Activated CD4-positive, alpha-beta T cell treated with anti-CD3 and anti-CD28 coated beads, Interleukin-2, amount 50 U/mL, for 24 hours (primary cell): Measurements from ENCODE around the gene MAP1LC3B.

Experiments used
- DNase-seq, 2 donors: peaks; one replicate each; pipeline ENCODE4 v3.0.0-alpha.2; 2020; ENCODE audit warnings: low read depth in 1 of 2, low spot score in 1 of 2

The MAP1LC3B gene

DNA sequence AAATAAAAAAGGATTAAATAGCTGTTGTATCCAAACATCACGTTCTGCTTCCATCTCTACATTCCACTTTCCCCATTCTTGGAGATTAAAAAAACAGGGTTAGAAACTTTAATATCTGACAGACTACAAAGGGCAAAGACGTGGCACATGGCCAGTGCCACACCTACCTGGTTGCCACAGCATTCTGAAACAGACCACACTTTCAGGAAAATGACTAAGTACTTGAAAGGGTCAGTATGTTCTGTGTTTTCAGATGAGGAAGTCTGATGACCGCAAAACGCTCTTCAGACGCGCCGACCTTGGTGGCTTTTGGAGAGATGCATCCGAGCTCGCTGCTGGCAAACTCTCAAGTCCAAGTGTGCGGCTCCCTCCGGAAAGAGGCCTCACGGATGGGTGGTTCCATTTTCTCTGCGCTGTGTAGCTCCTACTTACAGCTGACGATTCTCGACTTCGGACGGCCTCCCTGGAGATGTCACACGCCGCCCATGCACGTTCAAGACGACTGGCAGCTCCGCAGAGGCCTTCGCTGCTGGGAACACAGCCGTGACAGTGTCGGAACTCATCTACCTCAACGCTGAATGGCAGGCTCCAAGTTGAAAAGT, 15.5 kb downstream of the MAP1LC3B start:
- DNase-seq = no peak

DNA sequence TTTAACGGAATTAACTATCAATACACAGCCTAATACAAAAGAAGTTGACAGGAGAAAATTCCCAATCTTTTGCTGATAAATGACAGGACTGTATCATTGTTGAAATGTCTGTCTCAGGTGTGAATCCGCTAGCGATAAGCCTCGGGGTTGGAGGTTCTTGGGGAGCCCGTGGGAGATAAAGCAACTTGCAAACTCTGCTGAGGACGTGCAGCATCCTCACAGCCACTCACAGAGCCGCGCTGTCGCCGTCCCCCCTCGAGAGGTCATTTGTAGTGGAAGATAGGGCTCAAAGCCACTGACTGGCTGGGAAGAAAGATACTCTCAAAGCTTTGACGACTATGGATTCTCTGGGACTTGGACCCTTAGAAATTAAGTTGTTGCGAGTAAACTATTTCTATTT, 17.0 kb downstream of the MAP1LC3B start:
- no peak for DNase-seq

DNA sequence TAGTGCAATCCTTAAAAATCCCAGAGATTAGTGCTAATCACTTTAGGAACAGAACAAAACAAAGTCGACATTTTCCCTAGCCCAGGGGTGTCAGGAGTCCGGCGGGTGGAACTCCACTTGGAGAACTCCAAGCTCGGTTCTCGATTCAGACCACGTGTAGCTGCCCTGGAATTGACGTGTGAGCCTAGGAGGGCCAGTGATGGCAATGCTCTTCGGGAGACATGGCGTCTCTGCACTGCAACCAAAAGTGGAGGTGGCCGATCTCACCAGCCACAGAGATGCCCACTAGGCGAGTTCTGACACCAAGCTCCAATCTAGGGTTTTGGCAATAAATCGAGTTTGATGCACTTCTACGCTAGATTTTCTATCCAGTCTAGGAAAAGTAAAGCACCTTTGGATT, 17.6 kb downstream of the MAP1LC3B start:
- no peak for DNase-seq

DNA sequence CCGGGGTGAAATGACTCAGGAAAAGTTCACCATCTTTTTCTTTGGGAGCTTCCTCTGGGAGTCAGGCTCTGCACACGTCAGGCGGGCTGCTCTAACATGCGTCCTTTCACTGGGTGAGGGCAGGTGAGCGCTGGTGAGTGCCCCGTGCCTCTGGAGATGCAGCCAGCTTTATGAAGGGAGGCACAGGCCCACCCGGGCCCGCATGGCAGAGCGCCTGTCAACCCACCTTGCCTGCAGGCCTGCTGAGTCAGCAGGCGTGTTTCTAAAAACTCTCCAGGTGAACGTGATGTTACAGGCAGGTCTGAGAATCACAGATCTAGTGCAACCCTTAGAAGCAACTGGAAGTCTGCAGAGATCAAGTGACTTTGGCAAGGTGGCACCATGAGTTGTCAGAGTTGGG, 18.4 kb downstream of the MAP1LC3B start:
- no peak for DNase-seq

DNA sequence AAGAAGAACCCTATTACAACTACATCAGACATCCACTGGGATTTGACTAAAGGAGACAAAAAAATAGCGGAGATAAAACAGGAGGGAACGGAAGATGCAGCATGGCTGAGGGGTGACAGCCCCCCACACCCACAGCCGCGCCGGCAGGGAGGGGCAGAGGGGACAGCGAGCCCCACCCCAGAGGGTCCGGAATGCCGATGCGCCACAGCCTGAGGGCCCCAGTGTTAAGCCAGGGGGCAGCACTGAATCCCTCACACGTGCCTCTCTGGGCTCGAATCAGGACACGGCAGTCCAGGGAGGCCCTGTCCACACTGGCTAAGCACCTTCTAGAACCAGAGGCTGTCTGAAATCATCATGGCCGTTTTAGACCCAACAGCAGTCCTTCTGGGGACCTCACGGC, 18.8 kb downstream of the MAP1LC3B start:
- DNase-seq = no peak

DNA sequence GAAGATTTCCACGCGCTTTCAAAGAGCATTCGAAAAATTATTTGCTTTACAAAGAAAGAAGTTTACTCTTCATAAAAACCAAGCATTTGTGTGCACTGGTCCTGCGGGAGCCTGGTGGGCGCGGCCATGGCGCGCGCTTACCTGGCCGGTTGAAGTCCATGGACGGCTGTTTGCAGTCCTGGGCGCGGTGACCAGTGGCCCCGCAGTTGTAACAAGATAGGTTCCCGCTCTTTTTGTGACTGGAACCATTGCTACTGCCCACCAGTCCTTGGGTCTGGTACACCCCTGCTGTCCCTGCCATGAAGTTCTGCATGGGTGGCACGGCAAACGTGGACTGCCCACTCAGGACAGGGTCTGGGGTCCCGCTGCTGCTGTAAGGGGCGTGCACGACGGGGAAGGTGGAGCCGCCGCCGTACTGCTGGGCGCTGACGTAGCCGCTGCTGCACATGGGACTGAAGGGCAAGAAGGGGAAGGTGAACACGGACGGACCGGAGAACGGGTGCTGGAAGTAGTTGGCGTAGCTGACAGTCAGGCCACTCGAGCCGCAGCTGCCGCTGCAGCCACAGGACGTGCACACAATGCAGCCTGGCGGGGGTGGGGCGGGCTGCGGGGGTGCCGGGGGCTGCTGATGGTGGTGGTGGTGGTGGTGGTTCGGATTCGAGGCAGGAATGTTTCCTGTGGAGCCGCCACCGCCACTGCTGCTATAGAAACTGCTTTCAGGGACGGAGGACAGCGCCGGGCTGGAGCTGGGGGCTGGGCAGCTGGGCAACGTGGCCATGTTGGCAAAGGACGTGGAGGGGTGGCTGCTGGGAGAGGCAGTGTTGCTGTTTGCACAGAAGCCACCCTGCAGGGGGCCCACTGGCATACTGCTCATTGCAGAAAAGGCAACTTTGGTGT, 19.5 kb downstream of the MAP1LC3B start:
- no peak for DNase-seq

DNA sequence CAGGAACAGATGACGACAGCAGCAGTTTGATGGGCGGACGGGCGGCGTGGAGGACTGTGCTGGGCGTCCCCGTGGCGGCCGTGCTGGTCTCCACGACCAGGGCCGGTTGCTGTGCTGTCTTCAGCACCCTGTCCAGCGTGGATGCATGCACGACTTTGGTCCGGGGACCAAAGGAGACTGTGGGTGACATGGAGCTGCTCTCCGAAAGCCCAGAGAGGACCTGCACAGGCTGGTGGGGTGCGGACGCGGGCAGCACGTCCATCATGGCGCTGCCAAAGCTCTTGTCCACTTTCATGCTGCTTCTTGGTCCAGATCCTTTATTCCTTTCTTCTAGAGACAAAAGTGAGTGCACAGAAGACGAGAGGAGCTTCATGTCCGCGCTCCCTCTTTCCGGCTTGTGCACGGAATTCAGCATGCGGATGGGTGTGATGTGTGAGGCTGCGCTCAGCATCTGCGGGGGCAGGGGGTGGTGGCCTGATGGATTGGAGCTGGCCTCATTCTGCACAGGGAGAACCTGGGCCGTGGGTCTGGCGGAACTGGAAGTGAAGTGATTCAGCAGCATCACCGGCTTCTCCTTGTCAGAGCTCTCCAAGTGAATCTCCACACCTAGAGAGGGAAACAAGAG, 20.3 kb downstream of the MAP1LC3B start:
- no peak for DNase-seq

DNA sequence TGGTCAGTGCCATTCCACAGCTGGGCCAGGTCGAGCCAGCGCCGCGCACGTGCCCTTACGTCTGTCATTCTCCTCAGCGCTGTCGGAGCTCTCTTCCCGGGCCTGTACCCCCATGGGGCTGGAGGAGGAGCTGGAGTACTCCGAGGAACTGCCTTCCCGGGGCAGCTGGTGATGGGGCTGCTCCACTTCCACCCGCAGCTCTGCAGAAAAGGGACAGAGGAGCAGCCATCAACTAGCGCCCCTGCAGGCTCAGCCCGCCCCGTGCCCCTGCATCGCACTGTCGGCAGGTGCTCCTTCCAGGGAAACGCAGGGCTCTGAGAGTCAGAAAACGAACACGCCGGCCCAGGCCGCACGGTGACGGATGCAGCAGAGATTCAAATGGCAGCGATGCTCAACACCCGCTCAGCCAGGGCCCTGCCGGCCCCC, 20.9 kb downstream of the MAP1LC3B start:
- no peak for DNase-seq

DNA sequence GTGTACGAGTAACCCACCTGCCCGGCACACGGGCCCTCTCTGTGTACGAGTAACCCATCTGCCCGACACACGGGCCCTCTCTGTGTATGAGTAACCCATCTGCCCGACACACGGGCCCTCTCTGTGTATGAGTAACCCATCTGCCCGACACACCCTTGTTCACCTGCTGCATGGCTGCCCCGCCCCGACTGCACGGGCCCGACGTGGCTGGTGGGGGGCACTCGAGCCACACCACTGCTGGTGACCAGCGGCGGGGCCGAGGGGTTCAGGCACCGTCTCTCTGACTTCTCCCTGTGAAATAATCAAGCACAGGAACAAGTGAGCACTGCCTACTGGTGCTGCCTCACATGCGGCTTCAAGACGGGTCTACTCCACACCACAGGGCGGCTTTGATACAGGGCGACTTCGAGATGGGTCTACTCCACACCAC, 22.1 kb downstream of the MAP1LC3B start:
- DNase-seq = no peak

DNA sequence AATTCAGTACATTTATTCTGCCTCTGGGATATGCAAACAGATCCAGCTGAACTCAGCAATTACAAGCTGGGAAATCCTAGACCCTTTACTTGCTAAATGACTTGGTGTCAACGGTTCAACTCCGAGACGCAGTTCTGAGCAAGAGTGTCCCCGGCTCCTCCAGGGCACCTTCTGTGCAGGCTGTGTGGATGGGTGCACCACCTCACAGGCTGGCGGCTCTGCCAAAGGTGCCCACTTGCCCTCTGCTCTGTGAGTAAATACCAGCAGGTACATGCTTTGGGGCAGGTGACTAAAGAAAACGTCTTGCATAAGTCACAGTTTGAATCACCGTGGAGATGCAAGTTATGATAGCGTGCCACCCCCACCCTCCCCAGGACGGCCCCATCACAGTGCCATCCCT, 23.3 kb downstream of the MAP1LC3B start:
- DNase-seq = no peak

DNA sequence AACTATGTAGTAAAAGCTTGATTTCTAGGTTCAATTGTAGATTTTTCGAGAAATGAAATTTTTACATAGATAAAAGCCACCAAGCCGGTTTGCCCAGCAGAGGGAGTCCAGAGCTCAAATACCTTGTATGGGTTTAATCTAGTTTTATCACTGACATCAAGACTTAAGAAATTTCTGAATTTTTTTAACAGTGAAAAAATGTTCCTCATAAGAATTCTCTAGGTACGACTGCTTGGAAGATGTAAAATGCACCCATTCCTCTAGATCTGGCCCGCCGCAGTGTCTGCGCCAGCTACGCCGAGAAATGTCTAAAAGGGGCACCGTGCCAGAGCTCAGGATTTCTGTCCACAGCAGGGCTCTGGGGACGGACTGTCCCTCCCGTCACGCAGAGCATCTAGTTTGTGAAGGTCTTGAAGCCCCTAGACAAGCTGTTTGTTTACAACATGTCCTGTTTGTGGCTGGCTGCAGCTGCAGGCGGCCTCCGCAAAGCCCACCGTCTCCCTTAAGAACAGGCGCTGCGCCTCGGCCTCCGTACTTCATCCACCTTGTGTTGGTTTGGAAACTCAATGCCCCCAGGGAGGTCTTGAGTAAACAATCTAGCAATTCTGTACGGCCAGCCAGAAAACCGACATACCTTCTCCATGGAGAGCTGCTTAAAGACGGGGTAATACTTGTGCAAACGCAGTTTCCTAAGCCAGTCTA, 24.8 kb downstream of the MAP1LC3B start:
- no peak for DNase-seq

DNA sequence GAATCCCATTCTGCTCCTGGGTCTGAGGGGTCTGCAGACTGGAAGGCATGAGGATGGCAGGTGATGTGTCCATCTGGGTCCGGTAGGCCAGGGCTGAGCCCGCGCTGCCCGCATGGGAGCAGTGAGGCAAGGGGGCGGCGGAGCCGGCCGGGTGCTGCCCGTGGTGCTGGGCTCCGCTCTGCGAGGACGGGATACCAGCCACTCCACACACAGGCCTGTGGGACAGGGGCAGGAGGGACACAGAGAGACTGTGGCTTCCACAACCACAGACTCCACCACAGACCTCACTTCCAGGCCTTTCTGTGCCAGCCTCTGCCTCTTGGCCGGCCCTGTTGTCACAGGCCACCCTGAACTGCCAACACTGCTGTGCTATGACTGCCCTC, 25.4 kb downstream of the MAP1LC3B start:
- no peak for DNase-seq

DNA sequence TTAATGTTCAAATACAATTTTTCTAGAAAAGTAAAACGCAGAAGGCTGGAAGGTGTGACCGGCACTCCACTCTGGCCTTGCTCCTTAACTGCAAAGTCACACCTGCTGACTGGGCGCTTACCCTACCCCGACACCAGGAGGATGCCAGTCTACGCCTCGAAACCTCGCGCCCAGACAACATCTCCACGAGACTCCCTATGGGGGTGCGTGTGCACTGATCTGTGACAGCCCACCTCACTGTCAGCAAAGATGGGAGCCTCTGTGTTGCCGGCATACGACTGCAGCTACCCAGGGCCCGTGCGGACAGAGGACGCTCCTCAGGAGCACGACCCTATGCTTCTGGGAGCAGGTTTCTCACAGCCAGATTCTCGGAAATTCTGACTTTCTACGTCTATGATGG, 26.1 kb downstream of the MAP1LC3B start:
- no peak for DNase-seq

DNA sequence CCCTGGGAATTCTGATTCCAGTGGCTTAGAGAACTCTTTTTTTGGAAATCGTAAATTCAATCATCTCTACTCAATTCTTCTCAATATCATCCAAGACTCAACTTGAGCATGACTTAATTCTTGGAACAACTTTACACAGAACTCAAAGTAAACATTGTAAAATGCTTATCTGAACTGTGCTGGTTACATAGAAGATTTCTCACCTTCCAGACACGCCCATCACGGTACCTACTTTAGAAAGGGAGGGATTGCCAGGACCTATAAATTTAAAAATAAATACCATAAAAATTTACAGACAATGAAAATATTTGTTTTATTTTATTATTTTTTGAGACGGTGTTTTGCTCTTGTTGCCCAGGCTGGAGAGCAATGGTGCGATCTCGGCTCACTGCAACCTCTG, 26.5 kb downstream of the MAP1LC3B start:
- DNase-seq = no peak

DNA sequence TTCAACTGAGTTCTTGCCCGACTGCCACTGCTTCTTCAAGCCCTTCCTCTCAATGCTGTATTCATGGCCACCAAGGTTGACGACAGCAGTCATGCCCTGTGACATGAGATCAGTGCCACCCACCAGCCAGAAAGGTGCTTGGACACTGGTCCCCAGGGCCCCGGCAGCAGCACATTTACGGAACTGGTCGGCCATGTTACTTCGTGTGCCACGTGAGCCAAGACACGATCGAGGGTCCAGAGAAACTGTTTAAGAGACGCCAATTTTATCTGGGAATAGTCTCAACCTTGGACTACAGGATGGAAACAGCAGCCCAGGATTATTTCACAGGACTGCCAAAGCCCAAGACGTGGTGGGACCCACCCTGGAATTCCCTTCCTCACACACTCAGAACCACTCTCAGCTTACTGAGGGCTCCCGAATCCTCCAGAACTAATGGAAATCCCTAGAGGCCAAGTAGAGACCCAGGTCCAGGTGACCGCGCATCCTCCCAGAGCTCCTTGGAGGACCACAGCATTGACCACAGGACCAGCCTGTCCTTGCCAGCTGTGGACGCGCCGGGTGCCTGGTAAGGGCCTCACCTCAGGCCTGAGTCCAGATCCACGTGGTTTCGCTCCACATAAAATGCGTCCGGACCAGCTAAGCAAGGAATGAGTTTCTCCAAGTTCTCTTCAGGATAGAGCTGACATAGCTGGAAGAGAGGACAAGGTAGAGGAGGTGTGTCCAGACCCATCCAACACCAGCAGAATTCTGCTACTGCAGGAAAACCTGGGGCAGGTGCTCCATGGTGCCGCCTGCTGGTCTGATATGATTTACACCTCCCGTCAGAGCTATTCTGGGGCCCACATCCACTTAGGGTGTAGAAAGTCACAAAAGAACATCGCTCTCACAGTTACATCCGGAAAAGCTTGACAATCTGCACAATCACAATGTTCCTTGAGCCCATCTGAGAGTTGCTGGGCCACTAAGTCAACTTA, 28.2 kb downstream of the MAP1LC3B start:
- DNase-seq = no peak

DNA sequence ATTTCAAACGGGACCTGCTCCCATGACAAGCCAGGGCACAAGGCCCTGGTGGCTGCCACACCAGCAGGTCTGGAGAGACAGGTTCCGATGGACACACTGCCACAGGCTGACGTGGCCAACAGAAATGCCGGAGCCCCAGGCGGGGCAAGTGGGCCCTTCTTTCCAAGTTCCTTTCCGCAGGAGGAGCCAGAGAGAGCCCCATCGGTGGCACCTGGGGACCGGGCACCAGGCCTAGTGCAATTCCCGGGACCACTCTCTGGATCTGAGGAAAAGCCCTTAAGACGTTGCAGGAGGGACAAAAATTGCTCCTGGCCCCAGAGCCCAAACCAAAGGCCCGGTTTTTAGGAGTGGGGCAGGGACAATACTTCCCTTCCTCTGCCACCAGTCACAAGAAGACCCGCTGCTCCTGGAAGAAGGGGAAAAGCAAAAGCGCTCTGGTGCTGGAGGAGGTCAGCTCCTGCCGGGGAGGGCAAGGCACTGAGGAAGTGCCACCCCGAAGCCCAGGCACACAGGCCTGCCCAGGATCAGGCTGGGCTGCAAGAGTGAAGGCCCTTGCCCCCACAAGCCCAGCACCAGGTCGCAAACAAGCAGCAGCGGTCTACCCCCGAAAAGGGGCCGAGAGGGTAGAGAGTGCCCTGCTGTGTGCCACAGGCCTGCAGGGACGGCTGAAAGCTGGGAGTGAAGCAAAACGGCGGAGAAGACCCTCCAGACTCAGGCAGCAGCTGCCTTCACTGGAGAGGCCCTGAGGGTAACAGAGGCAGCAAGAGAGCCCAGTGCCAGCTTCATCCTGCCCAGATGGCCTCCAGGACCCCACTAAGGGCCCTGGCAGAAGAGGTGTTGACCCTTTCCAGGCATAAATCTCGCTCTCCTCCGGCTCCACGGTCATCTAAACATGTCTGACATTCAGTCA, 29.1 kb downstream of the MAP1LC3B start:
- DNase-seq = no peak

DNA sequence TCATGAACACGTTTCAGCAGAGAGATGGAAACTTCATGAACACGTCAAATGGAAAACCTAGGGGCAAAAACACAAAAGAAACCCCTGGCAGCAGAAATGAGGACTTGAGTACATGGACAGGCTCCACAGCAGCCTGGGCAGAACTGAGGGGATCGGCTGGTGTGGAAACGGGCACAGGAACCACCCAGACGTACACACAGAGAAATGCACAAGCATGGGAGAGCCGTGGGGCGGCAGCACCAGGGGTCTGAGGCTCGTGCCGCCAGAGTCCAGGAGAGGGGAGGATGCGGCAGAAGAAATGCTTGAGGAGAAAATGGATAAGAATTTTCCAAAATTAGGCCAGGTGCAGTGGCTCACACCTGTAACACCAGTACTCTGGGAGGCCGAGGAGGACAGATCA, 30.0 kb downstream of the MAP1LC3B start:
- no peak for DNase-seq

DNA sequence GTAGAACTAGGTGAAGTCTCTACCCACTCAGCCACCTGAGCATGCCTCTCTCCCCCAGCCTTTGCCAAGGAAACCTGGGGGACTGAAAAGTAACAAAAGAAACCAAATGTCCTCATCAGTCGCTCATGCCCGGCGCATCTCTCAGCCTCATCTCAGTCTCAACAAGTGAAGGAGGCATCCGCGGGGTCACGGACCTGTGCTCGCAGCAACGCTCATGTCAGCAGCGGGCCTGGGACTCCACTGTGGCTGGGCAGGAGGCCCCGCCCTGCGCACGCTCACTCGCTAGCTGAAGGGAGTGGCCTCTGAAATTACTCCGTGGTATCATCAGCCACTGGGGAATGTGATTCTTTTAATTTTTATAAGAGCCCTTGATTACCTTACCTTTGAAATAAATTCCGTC, 31.3 kb downstream of the MAP1LC3B start:
- no peak for DNase-seq

DNA sequence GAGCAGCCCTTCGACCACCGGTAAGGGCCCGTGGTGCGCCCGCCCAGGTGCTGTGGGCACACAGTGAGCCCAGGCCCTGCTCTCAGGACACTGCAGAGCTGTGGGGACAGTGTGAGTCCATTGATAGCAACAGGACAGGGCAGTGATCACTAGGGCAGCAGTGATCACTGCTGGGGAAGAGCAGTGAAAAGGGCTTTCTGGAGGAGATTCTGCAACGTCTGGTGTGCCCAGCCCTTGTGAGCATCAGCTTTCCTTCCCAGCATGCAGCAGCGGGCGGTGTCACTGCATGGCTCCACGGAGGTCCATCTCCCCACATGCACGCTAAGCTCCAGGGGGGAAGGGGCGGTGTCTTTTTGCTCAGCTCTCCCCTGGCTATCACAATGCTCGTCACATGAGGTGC, 32.1 kb downstream of the MAP1LC3B start:
- no peak for DNase-seq

DNA sequence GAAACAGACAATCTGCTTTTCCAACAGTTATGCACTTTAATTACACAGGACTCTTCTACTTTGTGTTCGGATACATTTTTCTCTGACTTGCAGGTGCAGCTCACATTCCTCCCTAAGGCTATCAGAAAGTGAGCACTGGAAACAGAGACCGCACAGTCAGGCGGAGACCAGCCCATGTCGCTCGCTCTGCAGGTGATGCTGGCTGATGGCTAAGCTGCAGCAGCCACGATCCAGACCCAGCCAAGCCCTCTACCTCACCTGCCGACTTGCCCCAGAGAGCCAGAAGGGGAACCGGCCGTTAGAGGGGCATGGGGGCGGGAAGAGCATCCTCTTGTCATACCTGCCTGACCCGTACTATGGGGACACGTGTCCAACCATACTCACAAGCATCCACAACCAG, 33.8 kb downstream of the MAP1LC3B start:
- no peak for DNase-seq
